ES-I3 (cell line): ENCODE data around the gene IMPG1.

ENCODE experiments used
- H3K36me3 ChIP-seq: 2 replicates; pipeline ENCODE4 v1.6.1; 2013; ENCODE audit warnings: mild to moderate bottlenecking, low read length, control low read depth, moderate library complexity; ENCODE audit not compliant: insufficient read depth
- H3K4me1 ChIP-seq: 2 replicates; pipeline ENCODE4 v1.6.1; 2013; ENCODE audit warnings: mild to moderate bottlenecking, control low read depth, low read length; ENCODE audit not compliant: insufficient read depth
- H3K9ac ChIP-seq: 2 replicates; pipeline ENCODE4 v1.6.1; 2013; ENCODE audit warnings: low read depth, mild to moderate bottlenecking, low read length, moderate library complexity
- H3K9me3 ChIP-seq: 2 replicates; pipeline ENCODE4 v1.6.1; 2013; ENCODE audit warnings: mild to moderate bottlenecking, low read length, moderate library complexity; ENCODE audit not compliant: control insufficient read depth, insufficient read depth

The IMPG1 gene

GRCh38 chr6:76072562-76072961 lies at the start of gene IMPG1:
Gene IMPG1 (minus strand): TSS chr6:76072662. CDS start chr6:76072488, 174 bp downstream.
- H3K4me1 ChIP-seq = no peaks in the 10 kb centered on the region
- H3K36me3 ChIP-seq = no peaks in the 10 kb centered on the region
- no peaks in the 10 kb centered on the region for H3K9me3 ChIP-seq
- no peak within 1 kb of the TSS for H3K9ac ChIP-seq

- Histone ChIP-seq H3K4me1 (0 out of 2 replicates have a peak, but pooled peaks cover 3% of the 10 kb centered on the region), H3K9ac (no peak overlapping the region), H3K36me3 (no peaks in the 10 kb centered on the region), H3K9me3 (no peaks in the 10 kb centered on the region; the same call in 1 of the 2 replicates)
Measured at GRCh38 chr6:76120302-76120701, 47.8 kb upstream of the IMPG1 start.

- Histone ChIP-seq H3K9me3 (no peaks in the 10 kb centered on the region), H3K4me1 (no peaks in the 10 kb centered on the region), H3K36me3 (no peaks in the 10 kb centered on the region), H3K9ac (no peak overlapping the region)
Measured at GRCh38 chr6:76073281-76073680, 819 bp upstream of the IMPG1 start.

GRCh38 chr6:76057469-76057868 lies 15.0 kb downstream of the IMPG1 start:
- Histone ChIP-seq H3K4me1 (no peaks in the 10 kb centered on the region), H3K36me3 (no peaks in the 10 kb centered on the region), H3K9ac (no peak overlapping the region), H3K9me3 (no peaks in the 10 kb centered on the region)

GRCh38 chr6:76052314-76052713 lies 20.1 kb downstream of the IMPG1 start:
- no peaks in the 10 kb centered on the region for H3K36me3 ChIP-seq
- H3K4me1 ChIP-seq = 0 out of 2 replicates have a peak, but pooled peaks cover 4% of the 10 kb centered on the region
- no peak overlapping the region for H3K9ac ChIP-seq
- H3K9me3 ChIP-seq = no peaks in the 10 kb centered on the region

- no peaks in the 10 kb centered on the region for H3K36me3 ChIP-seq
- no peaks in the 10 kb centered on the region for H3K9me3 ChIP-seq
- peaks cover 14% of the 10 kb centered on the region; the same call in 1 of the 2 replicates for H3K4me1 ChIP-seq
- H3K9ac ChIP-seq = no peak overlapping the region
Measured at GRCh38 chr6:76043690-76044089, 28.8 kb downstream of the IMPG1 start.

GRCh38 chr6:76035713-76036112 lies 36.7 kb downstream of the IMPG1 start:
- H3K36me3 ChIP-seq = no peaks in the 10 kb centered on the region
- peaks cover 2% of the 10 kb centered on the region; the same call in 1 of the 2 replicates for H3K4me1 ChIP-seq
- no peaks in the 10 kb centered on the region for H3K9me3 ChIP-seq
- no peak overlapping the region for H3K9ac ChIP-seq

- peaks cover 17% of the 10 kb centered on the region for H3K9me3 ChIP-seq
- no peaks in the 10 kb centered on the region for H3K4me1 ChIP-seq
- no peak overlapping the region for H3K9ac ChIP-seq
- H3K36me3 ChIP-seq = no peaks in the 10 kb centered on the region
Measured at GRCh38 chr6:76026101-76026500, 46.4 kb downstream of the IMPG1 start.

GRCh38 chr6:76014626-76015530 lies 57.6 kb downstream of the IMPG1 start:
- H3K4me1 ChIP-seq = no peaks in the 10 kb centered on the region
- no peaks in the 10 kb centered on the region for H3K9me3 ChIP-seq
- H3K36me3 ChIP-seq = no peaks in the 10 kb centered on the region
- H3K9ac ChIP-seq = no peak overlapping the region

- no peak overlapping the region for H3K9ac ChIP-seq
- H3K9me3 ChIP-seq = no peaks in the 10 kb centered on the region
- H3K4me1 ChIP-seq = no peaks in the 10 kb centered on the region
- no peaks in the 10 kb centered on the region for H3K36me3 ChIP-seq
Measured at GRCh38 chr6:76004202-76004601, 68.3 kb downstream of the IMPG1 start.

- H3K9ac ChIP-seq = no peak overlapping the region
- H3K36me3 ChIP-seq = no peaks in the 10 kb centered on the region
- no peaks in the 10 kb centered on the region for H3K4me1 ChIP-seq
- H3K9me3 ChIP-seq = no peaks in the 10 kb centered on the region
Measured at GRCh38 chr6:76003686-76004085, 68.8 kb downstream of the IMPG1 start.

GRCh38 chr6:76003113-76003512 lies 69.3 kb downstream of the IMPG1 start:
- Histone ChIP-seq H3K36me3 (no peaks in the 10 kb centered on the region), H3K9ac (no peak overlapping the region), H3K9me3 (no peaks in the 10 kb centered on the region), H3K4me1 (no peaks in the 10 kb centered on the region)

- no peaks in the 10 kb centered on the region for H3K9me3 ChIP-seq
- H3K9ac ChIP-seq = no peak overlapping the region
- no peaks in the 10 kb centered on the region for H3K4me1 ChIP-seq
- no peaks in the 10 kb centered on the region for H3K36me3 ChIP-seq
Measured at GRCh38 chr6:76000629-76001028, 71.8 kb downstream of the IMPG1 start.

- Histone ChIP-seq H3K4me1 (peaks cover 15% of the 10 kb centered on the region), H3K36me3 (no peaks in the 10 kb centered on the region), H3K9ac (no peak overlapping the region), H3K9me3 (no peaks in the 10 kb centered on the region)
Measured at GRCh38 chr6:75997696-75998095, 74.8 kb downstream of the IMPG1 start.
